HEK293 (cell line): ENCODE measurements around the gene CDKL2.
"Not testable (repeated sequence)": the region's sequence is repeated elsewhere in the genome, so short reads cannot be mapped to it uniquely, and the experiment has no call there.

Experiments
- CTCF ChIA-PET: fragments of 350-600 bp; formaldehyde crosslinking; extraction: SDS; loops from one replicate; lab custom pipeline; 2021; ENCODE audit warnings: antibody characterized with exemption; lab: Yijun Ruan, JAX
- POLR2A ChIA-PET: fragments of 300-600 bp; formaldehyde crosslinking; extraction: SDS; loops from one replicate; lab custom pipeline; 2020; ENCODE audit warnings: antibody characterized with exemption, inconsistent platforms; lab: Yijun Ruan, JAX
- H3K27ac ChIP-seq: fragments of 200-500 bp; sonication (Bioruptor generic); 2 replicates; pipeline ENCODE4 v1.5.1; 2014; ENCODE audit warnings: low read depth, low read length, control low read depth, inconsistent platforms; ENCODE audit errors: extremely low read depth
- H3K36me3 ChIP-seq, 2 experiments: fragments of 200-500 bp in 1 of 2; sonication (Bioruptor generic) in 1 of 2; 1 replicate in 1 of 2; 2 replicates in 1 of 2; pipeline ENCODE4 v1.5.1; 2014 to 2017; ENCODE audit warnings: inconsistent platforms in 2 of 2, low read length in 2 of 2; ENCODE audit not compliant: control insufficient read depth in 2 of 2, insufficient read depth in 1 of 2
- H3K4me1 ChIP-seq: fragments of 200-500 bp; sonication (Bioruptor generic); 2 replicates; pipeline ENCODE4 v1.5.1; 2014; ENCODE audit warnings: mild to moderate bottlenecking, low read length, inconsistent platforms; ENCODE audit not compliant: control insufficient read depth, insufficient read depth
- H3K4me3 ChIP-seq: 2 replicates; pipeline ENCODE4 v1.5.1; 2011; ENCODE audit warnings: low read depth, mild to moderate bottlenecking, control low read depth, low read length, moderate library complexity
- H3K9me3 ChIP-seq: fragments of 200-500 bp; sonication (Bioruptor generic); 2 replicates; pipeline ENCODE4 v1.5.1; 2014; ENCODE audit warnings: low read depth, low read length, inconsistent platforms; ENCODE audit not compliant: control insufficient read depth, insufficient read depth
- ATF2 ChIP-seq: fragments of 450-650 bp; formaldehyde crosslinking; IDR thresholded peaks from 2 replicates; pipeline ENCODE4 v1.5.1; 2016; ENCODE audit warnings: missing biosample characterization, missing genetic modification characterization, low read depth
- BCL11A ChIP-seq: fragments of 450-650 bp; formaldehyde crosslinking; IDR thresholded peaks from 2 replicates; pipeline ENCODE4 v1.5.1; 2016; ENCODE audit warnings: low read depth, missing biosample characterization, missing genetic modification characterization
- MEIS1 ChIP-seq: sonication (generic); formaldehyde crosslinking; IDR thresholded peaks from 2 replicates; pipeline ENCODE4 v1.8.1; 2022; ENCODE audit warnings: missing genetic modification reagents, mild to moderate bottlenecking, borderline replicate concordance
- PRDM10 ChIP-seq: fragments of 450-650 bp; formaldehyde crosslinking; IDR thresholded peaks from 2 replicates; pipeline ENCODE4 v1.5.1; 2016; ENCODE audit warnings: missing biosample characterization, missing genetic modification characterization
- TSHZ1 ChIP-seq: fragments of 450-650 bp; formaldehyde crosslinking; IDR thresholded peaks from 2 replicates; pipeline ENCODE4 v1.5.1; 2016; ENCODE audit warnings: missing biosample characterization, missing genetic modification characterization, borderline replicate concordance
- ZBTB17 ChIP-seq: fragments of 450-650 bp; formaldehyde crosslinking; IDR thresholded peaks from 2 replicates; pipeline ENCODE4 v1.5.1; 2016; ENCODE audit warnings: missing biosample characterization, missing genetic modification characterization
- ZBTB49 ChIP-seq: fragments of 450-650 bp; formaldehyde crosslinking; IDR thresholded peaks from 2 replicates; pipeline ENCODE4 v1.5.1; 2016; ENCODE audit warnings: missing biosample characterization, missing genetic modification characterization, low read depth
- ZNF146 ChIP-seq: fragments of 450-650 bp; formaldehyde crosslinking; IDR thresholded peaks from 2 replicates; pipeline ENCODE4 v1.5.1; 2016; ENCODE audit warnings: missing biosample characterization, missing genetic modification characterization
- ZNF174 ChIP-seq: fragments of 450-650 bp; formaldehyde crosslinking; IDR thresholded peaks from 2 replicates; pipeline ENCODE4 v1.5.0; 2017; ENCODE audit warnings: missing biosample characterization, mild to moderate bottlenecking, missing genetic modification characterization
- ZNF335 ChIP-seq: fragments of 450-650 bp; formaldehyde crosslinking; conservative IDR thresholded peaks from 2 replicates; pipeline ENCODE4 v1.5.1; 2016; ENCODE audit warnings: missing biosample characterization, missing genetic modification characterization
- ZNF354C ChIP-seq: fragments of 450-650 bp; formaldehyde crosslinking; IDR thresholded peaks from 2 replicates; pipeline ENCODE4 v1.5.1; 2016; ENCODE audit warnings: missing biosample characterization, missing genetic modification characterization, low read depth, borderline replicate concordance
- ZNF529 ChIP-seq: fragments of 450-650 bp; formaldehyde crosslinking; IDR thresholded peaks from 2 replicates; pipeline ENCODE4 v1.5.1; 2017; ENCODE audit warnings: missing genetic modification characterization, missing biosample characterization; ENCODE audit not compliant: insufficient replicate concordance
- ZNF548 ChIP-seq: fragments of 450-650 bp; formaldehyde crosslinking; IDR thresholded peaks from 2 replicates; pipeline ENCODE4 v1.5.1; 2016; ENCODE audit warnings: missing biosample characterization, missing genetic modification characterization
- ZNF549 ChIP-seq: fragments of 450-650 bp; IDR thresholded peaks from 2 replicates; pipeline ENCODE4 v1.5.1; 2018; ENCODE audit warnings: missing biosample characterization, missing genetic modification characterization, mild to moderate bottlenecking, inconsistent platforms, moderate library complexity
- ZNF624 ChIP-seq: fragments of 450-650 bp; formaldehyde crosslinking; IDR thresholded peaks from 2 replicates; pipeline ENCODE4 v1.5.1; 2017; ENCODE audit warnings: missing biosample characterization, missing genetic modification characterization
- ZNF658 ChIP-seq: fragments of 450-650 bp; formaldehyde crosslinking; IDR thresholded peaks from 2 replicates; pipeline ENCODE4; 2016; ENCODE audit warnings: missing biosample characterization, missing genetic modification characterization
- ZNF664 ChIP-seq: fragments of 450-650 bp; formaldehyde crosslinking; IDR thresholded peaks from 2 replicates; pipeline ENCODE4 v1.5.1; 2016; ENCODE audit warnings: missing biosample characterization, missing genetic modification characterization
- ZNF707 ChIP-seq: fragments of 450-650 bp; formaldehyde crosslinking; IDR thresholded peaks from 2 replicates; pipeline ENCODE4 v1.5.1; 2016; ENCODE audit warnings: missing biosample characterization, missing genetic modification characterization
- ZNF776 ChIP-seq: fragments of 450-650 bp; formaldehyde crosslinking; IDR thresholded peaks from 2 replicates; pipeline ENCODE4 v1.5.0; 2017; ENCODE audit warnings: missing biosample characterization, missing genetic modification characterization, borderline replicate concordance
- ZNF777 ChIP-seq: fragments of 450-650 bp; formaldehyde crosslinking; IDR thresholded peaks from 2 replicates; pipeline ENCODE4 v1.5.1; 2017; ENCODE audit warnings: missing biosample characterization, missing genetic modification characterization, borderline replicate concordance
- ZNF785 ChIP-seq: fragments of 450-650 bp; formaldehyde crosslinking; IDR thresholded peaks from 2 replicates; pipeline ENCODE4 v1.5.1; 2016; ENCODE audit warnings: missing biosample characterization, missing genetic modification characterization
- ZNF830 ChIP-seq: fragments of 450-650 bp; IDR thresholded peaks from 2 replicates; pipeline ENCODE4 v1.5.0; 2018; ENCODE audit warnings: missing biosample characterization, missing genetic modification characterization, low read depth, mild to moderate bottlenecking, moderate library complexity

The CDKL2 gene

GRCh38 chr4:75544870-75545269 lies 85.5 kb downstream of the CDKL2 start:
- TF ChIP-seq ZNF777 (tag by site-specific recombination) (no peak), ZNF548 (tag by site-specific recombination) (no peak), ZNF830 (tag by site-specific recombination) (no peak), ZBTB49 (no peak), ZNF549 (tag by site-specific recombination) (no peak), PRDM10 (tag by site-specific recombination) (no peak), ZNF785 (tag by site-specific recombination) (no peak), ZNF658 (tag by site-specific recombination) (no peak), MEIS1 (CRISPR knock-in tag) (no peak), ZNF529 (no peak), ZNF174 (tag by site-specific recombination) (no peak), ZNF335 (tag by site-specific recombination) (no peak), ZNF707 (tag by site-specific recombination) (no peak), ZNF776 (tag by site-specific recombination) (no peak), ZBTB17 (no peak), ZNF354C (tag by site-specific recombination) (no peak), ZNF664 (no peak)
- TF ChIP-seq, all 188 proteins: peak for 0
- ChIA-PET CTCF (interaction anchor here (1.0 kb wide), 1 partner anchor 334 kb away, joined by 3 read pairs; no protein-coding TSS in a partner anchor), POLR2A (no interaction called here)
- no peak overlapping the region for H3K27ac ChIP-seq
- no peak overlapping the region for H3K4me3 ChIP-seq
- peaks cover 0 to 7% of the 10 kb centered on the region in 2 experiments; a peak in 1 of 3 replicates for H3K36me3 ChIP-seq
- no peaks in the 10 kb centered on the region for H3K4me1 ChIP-seq
- no peaks in the 10 kb centered on the region for H3K9me3 ChIP-seq

GRCh38 chr4:75544220-75544619 lies 86.1 kb downstream of the CDKL2 start:
- H3K4me1 ChIP-seq, H3K4me3 ChIP-seq, H3K36me3 ChIP-seq, H3K27ac ChIP-seq, H3K9me3 ChIP-seq, POLR2A ChIA-PET: not testable (repeated sequence)
- CTCF ChIA-PET: interaction anchor here (1.0 kb wide), 1 partner anchor 335 kb away, joined by 3 read pairs; no protein-coding TSS in a partner anchor

- Histone ChIP-seq H3K4me1 (no peaks in the 10 kb centered on the region), H3K9me3 (no peaks in the 10 kb centered on the region), H3K27ac (no peak overlapping the region), H3K36me3 (peaks cover 0 to 7% of the 10 kb centered on the region in 2 experiments; a peak in 1 of 3 replicates), H3K4me3 (no peak overlapping the region)
- POLR2A ChIA-PET: no interaction called here
- CTCF ChIA-PET: no interaction called here
- TF ChIP-seq ZNF624 (tag by site-specific recombination) (no peak), ZNF174 (tag by site-specific recombination) (no peak), ATF2 (tag by site-specific recombination) (no peak), ZNF146 (tag by site-specific recombination) (no peak), BCL11A (tag by site-specific recombination) (no peak), TSHZ1 (tag by site-specific recombination) (no peak)
These were observed 87.5 kb downstream of the CDKL2 start for GRCh38 chr4:75542824-75543223.
